ENCODE measurements around the gene DDX39B.
A peak's percentile ranks its signal among the peaks of the same experiment; 100 is the strongest.
"Not testable (repeated sequence)": the region's sequence is repeated elsewhere in the genome, so short reads cannot be mapped to it uniquely, and the experiment has no call there.

The DDX39B gene

DNA sequence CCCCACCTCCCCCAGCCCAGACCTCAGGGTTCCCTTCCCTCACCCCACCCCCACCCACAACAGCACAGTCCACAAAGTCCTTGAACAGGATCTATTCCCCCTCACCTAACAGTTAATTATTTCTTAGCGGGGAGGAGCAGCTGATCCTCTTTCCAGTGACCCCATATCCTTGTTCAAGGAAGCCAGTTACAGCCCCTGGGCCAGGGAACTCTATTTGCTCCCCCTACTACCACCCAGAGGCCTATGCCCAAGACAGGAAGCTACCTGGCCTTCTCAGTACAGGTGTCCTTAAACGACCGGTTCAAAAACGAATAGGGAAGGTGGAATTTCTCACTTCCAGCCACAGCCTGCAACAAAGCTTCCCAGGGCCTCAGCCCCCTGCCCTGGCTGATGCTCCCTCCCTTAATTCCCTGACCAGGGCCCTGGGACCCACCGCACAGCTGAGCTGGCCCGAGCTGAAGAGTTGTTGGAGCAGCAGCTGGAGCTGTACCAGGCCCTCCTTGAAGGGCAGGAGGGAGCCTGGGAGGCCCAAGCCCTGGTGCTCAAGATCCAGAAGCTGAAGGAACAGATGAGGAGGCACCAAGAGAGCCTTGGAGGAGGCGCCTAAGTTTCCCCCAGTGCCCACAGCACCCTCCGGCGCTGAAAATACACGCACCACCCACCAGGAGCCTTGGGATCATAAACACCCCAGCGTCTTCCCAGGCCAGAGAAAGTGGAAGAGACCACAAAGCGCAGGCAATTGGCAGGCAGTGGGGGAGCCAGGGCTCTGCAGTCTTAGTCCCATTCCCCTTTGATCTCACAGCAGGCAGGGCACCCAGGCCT is 12.3 kb downstream of the DDX39B start:
- no peak for DNase-seq (ENCODE audit: extremely low read depth in 1 of 2, low read depth in 1 of 2)

DNA sequence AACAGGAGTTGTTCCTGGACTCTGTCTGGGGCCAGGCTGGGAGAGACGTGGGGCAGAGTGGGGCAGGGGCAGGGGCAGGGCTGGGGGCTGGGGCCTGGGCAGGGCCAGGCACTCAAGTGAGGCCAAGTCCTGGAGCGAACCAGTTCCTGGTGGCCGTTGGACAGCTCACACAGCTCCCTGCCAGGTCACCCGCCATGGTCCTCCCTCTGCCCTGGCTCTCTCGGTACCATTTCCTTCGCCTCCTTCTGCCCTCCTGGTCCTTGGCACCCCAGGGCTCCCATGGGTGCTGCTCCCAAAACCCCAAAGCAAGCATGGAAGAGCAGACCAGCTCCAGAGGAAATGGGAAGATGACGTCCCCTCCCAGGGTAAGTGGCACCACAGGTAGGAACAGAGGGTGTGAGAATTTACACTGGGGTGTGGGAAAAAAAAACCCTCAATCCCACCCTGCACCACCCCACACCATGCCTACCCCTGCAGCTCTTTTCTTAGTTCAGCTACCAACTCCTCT is 12.9 kb downstream of the DDX39B start, which contains the start of gene MCCD1:
Gene MCCD1 (plus strand): TSS at position 142 of the 508 bp plus-strand sequence. CDS start 53 bp downstream, at position 195.
- DNase-seq (ENCODE audit: extremely low read depth in 1 of 2, low read depth in 1 of 2): no peak

- no peak for DNase-seq (ENCODE audit: extremely low read depth in 1 of 2, low read depth in 1 of 2)
Observed at GRCh38 chr6:31528307-31528777, 13.5 kb downstream of the DDX39B start.

GRCh38 chr6:31525932-31526591 is 15.7 kb downstream of the DDX39B start:
- no peak for DNase-seq (ENCODE audit: extremely low read depth in 1 of 2, low read depth in 1 of 2)

DNA sequence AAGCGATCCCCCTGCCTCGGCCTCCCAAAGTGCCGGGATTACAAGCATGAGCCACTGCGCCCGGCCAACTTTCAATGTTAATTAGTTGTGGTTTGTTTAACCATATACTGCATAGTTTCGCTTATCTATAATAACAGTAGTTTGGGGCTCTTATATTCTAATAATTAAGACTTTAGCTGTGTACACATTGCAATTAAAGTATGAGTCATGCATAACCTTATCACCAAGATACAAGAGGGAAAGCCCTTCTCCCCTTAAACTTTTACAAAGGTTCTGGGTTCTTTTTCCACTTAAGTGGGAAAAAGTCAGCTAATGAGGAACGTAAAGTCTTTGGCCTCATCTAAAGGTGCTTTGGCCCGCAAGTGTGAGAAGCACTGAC is 16.3 kb downstream of the DDX39B start:
- no peak for DNase-seq (ENCODE audit: extremely low read depth in 1 of 2, low read depth in 1 of 2)

GRCh38 chr6:31521835-31522234 is 20.0 kb downstream of the DDX39B start:
- DNase-seq (ENCODE audit: extremely low read depth in 1 of 2, low read depth in 1 of 2): no peak

DNA sequence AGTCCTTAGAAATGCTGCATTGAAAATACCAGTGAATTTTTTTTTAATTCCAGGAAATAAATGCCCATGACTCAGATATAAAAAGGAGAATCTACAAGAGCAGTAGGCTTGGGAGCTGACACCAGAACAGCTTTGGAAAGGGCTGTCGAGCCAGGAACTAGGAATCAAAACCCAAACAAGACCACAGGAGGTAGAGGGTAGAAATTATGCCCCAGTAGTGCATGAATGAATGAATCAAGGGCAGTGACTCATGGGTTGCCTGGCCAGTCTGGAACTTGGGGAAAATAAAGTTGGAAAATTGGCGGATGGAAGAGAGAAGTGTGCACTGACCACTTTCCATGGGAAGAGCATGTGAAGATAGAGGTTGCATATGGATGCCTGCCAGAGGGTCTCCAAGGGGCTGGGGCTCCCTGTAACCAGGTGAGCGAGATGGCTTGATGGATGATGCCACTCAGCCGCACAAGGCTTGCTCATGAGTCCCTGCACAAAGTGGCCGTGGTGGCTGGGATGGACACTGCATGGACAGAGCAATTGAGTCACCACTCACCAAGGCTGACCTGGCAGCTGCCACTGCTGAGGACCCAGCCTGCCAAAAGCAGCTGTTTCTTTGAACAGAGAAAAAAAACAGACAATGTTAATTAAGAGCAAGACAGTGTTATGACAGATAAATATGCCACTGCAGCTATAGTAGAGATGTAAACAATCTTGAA is 28.2 kb downstream of the DDX39B start:
- no peak for DNase-seq (ENCODE audit: extremely low read depth in 1 of 2, low read depth in 1 of 2)

DNA sequence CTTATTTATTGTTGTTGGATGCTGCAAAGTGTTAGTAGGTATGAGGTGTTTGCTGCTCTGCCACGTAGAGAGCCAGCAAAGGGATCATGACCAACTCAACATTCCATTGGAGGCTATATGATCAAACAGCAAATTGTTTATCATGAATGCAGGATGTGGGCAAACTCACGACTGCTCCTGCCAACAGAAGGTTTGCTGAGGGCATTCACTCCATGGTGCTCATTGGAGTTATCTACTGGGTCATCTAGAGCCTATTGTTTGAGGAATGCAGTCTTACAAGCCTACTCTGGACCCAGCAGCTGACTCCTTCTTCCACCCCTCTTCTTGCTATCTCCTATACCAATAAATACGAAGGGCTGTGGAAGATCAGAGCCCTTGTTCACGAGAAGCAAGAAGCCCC is 31.8 kb downstream of the DDX39B start:
- no peak for DNase-seq (ENCODE audit: extremely low read depth in 1 of 2, low read depth in 1 of 2)

DNA sequence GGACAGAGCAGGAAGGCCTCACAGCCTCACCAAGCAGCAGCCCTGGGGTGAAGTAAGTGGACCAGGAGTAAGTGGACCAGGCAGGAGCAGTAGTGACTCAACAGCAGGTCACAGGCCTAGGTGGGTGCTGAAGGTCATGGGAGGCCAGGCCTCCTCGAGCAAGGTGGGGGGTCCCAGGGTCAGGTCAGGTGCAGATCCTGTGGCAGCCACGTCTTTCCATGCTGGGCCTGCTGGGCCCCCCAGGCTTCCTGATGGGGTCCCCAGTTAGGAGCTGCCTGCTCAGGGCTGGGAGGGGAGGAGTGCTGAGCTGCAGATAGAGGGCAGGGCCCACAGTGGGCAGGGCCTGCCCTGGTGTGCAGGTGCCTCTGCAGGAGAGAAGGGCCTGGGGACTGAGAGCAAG is 32.8 kb downstream of the DDX39B start:
- DNase-seq (ENCODE audit: extremely low read depth in 1 of 2, low read depth in 1 of 2): not testable (repeated sequence)

DNA sequence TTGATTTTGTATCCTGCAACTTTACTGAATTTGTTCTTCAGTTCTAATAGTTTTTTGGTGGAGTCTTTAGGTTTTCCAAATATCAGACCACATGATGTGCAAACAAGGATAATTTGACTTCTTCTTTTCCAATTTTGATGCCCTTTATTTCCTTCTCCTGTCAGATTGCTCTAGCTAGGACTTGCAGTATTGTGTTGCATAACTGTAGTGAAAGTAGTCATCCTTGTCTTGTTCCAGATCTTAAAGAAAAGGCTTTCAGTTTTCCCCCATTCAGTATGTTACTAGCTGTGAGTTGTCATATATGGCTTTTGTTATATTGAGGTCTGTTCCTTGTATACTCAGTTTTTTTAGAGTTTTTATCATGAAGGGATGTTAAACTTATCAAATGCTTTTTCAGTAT is 39.2 kb downstream of the DDX39B start:
- DNase-seq (ENCODE audit: extremely low read depth in 1 of 2, low read depth in 1 of 2): no peak

- DNase-seq (ENCODE audit: extremely low read depth in 1 of 2, low read depth in 1 of 2): not testable (repeated sequence)
Observed at GRCh38 chr6:31499648-31500047, 42.2 kb downstream of the DDX39B start.

DNA sequence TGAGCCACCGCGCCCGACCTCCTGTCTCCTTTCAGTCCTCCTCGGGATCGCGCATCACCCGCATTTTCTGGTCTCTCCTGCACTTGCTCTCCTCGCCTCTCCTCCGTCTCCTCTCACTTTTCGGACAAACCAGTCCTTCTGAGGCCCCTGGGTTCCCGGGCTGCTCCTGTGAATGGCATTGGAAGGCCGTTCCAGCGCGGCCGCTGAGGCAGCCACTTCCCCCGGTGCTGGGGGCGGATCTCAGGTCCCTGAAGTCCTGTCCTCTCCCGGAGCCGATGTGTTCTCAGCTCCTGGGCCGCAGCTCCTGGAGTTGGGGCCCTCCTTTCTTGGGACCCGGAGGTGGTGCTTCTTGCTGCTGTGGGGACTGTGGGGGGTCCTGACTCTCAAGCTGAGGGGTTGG is 43.1 kb downstream of the DDX39B start:
- DNase-seq (ENCODE audit: extremely low read depth in 1 of 2, low read depth in 1 of 2): no peak

DNA sequence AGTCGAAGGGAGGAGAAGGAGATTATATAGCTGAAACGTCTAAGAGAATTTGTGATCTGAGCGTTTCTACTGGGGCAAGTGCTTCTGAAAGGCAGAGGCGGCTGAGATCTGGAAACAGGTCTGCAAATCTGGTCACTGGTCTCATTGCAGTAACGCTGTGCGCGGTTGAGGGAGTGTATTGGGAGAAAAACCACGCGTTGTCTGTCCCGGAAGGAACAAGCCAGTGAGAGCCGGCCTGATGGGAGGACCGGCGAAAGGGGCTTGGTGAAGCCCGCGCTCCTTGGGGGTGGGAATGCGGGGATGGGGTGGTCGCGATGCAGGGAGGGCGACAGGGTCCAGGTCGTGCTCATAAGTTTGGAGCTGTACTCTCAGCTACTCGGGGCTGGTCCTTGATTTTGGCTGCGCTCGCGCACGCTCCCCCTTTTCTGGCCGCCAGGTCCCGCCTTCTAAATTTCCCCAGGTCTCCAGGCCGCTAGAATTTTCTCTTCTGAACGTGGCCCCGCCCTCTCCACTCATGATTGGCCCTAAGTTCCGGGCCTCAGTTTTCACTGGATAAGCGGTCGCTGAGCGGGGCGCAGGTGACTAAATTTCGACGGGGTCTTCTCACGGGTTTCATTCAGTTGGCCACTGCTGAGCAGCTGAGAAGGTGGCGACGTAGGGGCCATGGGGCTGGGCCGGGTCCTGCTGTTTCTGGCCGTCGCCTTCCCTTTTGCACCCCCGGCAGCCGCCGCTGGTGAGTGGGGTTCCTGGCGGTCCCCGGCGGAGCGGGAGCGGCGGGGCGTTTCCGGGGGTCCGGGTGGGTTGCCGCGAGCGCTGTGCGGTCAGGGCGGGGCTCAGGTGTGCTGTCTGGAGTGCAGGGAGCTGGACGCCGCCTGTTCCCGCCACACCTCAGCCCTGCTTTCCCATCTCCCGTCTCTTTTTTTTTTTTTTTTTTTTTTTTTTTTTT is 44.0 kb downstream of the DDX39B start, which contains the start of gene MICB:
Gene MICB (plus strand): TSS at position 615 of the 946 bp plus-strand sequence. CDS start 49 bp downstream, at position 664.
- peak; percentile 72 to 76 for DNase-seq (ENCODE audit: extremely low read depth in 1 of 2, low read depth in 1 of 2)

GRCh38 chr6:31496826-31497225 is 45.0 kb downstream of the DDX39B start:
- DNase-seq (ENCODE audit: extremely low read depth in 1 of 2, low read depth in 1 of 2): not testable (repeated sequence)

- DNase-seq (ENCODE audit: extremely low read depth in 1 of 2, low read depth in 1 of 2): no peak
Observed at GRCh38 chr6:31495580-31495979, 46.2 kb downstream of the DDX39B start.

GRCh38 chr6:31493875-31494694 is 47.7 kb downstream of the DDX39B start:
- DNase-seq (ENCODE audit: extremely low read depth in 1 of 2, low read depth in 1 of 2): peak; percentile 40 to 65

DNA sequence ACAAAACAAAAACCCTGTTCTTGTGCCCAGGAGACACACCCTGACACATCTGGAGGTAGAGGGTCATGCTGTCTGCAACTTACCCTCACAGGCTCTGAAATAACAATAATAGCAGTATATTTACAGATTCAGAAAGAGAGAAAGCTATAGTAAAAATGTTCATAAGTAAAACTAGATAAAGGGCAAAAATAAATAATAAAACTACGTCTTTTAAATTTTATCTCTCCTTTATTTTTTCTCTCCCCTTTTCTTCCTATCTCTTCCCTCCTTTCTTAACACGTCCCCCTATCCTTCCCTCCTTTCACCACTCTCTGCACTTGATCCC is 48.3 kb downstream of the DDX39B start:
- not testable (repeated sequence) for DNase-seq (ENCODE audit: extremely low read depth in 1 of 2, low read depth in 1 of 2)

DNA sequence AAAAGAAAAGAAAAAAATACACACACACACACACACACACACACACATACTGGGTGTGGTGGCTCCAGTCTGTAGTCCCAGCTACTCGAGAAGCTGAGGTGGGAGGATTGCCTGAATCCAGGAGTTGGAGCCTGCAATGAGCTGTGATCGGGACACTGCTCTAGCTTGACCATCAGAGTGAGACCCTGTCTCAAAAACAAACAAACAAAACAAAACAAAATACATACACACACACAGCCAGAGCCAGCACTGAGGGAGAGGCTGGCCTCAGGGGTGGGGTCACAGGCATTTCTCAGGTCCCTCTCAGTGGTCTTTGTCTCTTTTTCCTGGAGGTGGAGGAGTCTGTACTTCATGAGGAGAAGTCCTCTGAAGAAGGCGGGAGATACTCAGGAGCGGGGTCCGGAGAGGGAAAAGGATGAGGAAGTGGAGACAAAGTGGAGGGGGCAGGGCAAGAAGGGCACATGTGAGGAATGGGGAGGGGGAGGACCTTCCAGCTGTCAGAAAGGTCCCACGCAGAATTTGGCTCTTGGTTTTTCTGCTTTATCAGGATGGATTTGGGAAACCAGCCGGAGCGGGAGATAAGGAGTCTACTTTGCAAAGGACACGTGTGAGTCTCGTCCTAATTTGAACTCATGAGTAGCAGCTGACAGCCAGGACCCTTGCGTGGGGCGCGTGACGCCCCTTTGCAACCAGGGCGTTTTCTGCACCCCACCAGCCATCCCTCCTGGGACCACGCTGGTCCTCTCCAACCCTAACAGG is 51.5 kb downstream of the DDX39B start:
- no peak for DNase-seq (ENCODE audit: extremely low read depth in 1 of 2, low read depth in 1 of 2)

DNA sequence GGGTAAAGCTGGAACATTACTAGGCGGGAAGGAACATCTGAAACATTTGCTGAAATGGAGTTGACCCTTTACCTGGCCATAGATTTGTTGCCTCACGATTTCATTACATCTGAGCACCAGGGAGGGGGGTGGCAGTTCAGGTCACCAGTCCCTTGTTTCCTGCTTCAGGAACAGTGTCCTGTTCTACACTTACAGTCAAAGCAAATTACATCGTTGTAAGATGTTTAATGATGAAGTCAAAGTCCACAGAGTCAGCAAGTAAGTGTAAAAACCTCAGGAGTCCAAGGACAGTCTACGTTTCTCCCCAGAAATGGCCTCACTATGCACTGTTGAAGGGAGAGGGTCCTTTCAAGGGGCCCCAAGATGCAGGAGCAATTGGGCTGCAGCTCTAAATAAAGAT is 52.7 kb downstream of the DDX39B start:
- DNase-seq (ENCODE audit: extremely low read depth in 1 of 2, low read depth in 1 of 2): no peak

Data from activated CD8-positive, alpha-beta memory T cell treated with anti-CD3 and anti-CD28 coated beads for 1 hour (primary cell).